GM12878 (cell line): ENCODE results near the gene PACS1.

ENCODE experiments used
- ATF2 ChIP-seq: IDR thresholded peaks from 2 replicates; pipeline ENCODE4 v1.6.1; 2012; ENCODE audit warnings: low read length, inconsistent platforms
- CTCF ChIP-seq, 3 experiments: IDR thresholded peaks in 2 of 3; conservative IDR thresholded peaks in 1 of 3; 2 replicates each; pipeline ENCODE4 v1.5.1; 2011; ENCODE audit warnings: low read depth in 3 of 3, low read length in 3 of 3, mild to moderate bottlenecking in 3 of 3, control low read depth in 2 of 3, moderate library complexity in 2 of 3, inconsistent platforms in 1 of 3, mixed read lengths in 1 of 3; ENCODE audit not compliant: control insufficient read depth in 2 of 3, insufficient read depth in 1 of 3; ENCODE audit errors: extremely low read depth in 1 of 3
- ELK1 ChIP-seq: IDR thresholded peaks from 2 replicates; pipeline ENCODE4 v1.6.1; 2012; ENCODE audit warnings: low read depth, low read length, improper control_type of control experiment
- FOS ChIP-seq: IDR thresholded peaks from 3 replicates; pipeline ENCODE4 v1.6.1; 2011; ENCODE audit warnings: borderline replicate concordance; ENCODE audit not compliant: insufficient read length; ENCODE audit errors: extremely low read depth
- IRF3 ChIP-seq: fragments of 450-650 bp; IDR thresholded peaks from 2 replicates; pipeline ENCODE4 v1.6.1; 2014; ENCODE audit warnings: mild to moderate bottlenecking
- MTA3 ChIP-seq: IDR thresholded peaks from 2 replicates; pipeline ENCODE4 v1.6.1; 2012; ENCODE audit warnings: low read length, inconsistent platforms, borderline replicate concordance
- POLR2A ChIP-seq: IDR thresholded peaks from 2 replicates; pipeline ENCODE4 v1.6.1; 2011; ENCODE audit warnings: low read depth, mild to moderate bottlenecking, low read length
- POLR2AphosphoS5 ChIP-seq: IDR thresholded peaks from 2 replicates; pipeline ENCODE4 v1.6.1; 2011; ENCODE audit warnings: mild to moderate bottlenecking, low read length, inconsistent platforms
- USF2 ChIP-seq: IDR thresholded peaks from 2 replicates; pipeline ENCODE4 v1.6.1; 2011; ENCODE audit warnings: low read depth, low read length, improper control_type of control experiment, borderline replicate concordance

GRCh38 chr11:66136752-66137123, 66.7 kb downstream of the PACS1 start:
- TF ChIP-seq POLR2AphosphoS5: no peak
- no peak for TF ChIP-seq POLR2A
- no peak; the same call in 1 of the 2 replicates for TF ChIP-seq MTA3
- TF ChIP-seq FOS: no peak
- no peak for TF ChIP-seq ELK1
- no peak for TF ChIP-seq USF2
- TF ChIP-seq IRF3: no peak
- TF ChIP-seq CTCF (IDR thresholded peaks at IDR 0.05 in 2 of 3, conservative IDR thresholded peaks at IDR 0.05 in 1 of 3; ENCODE audit: control insufficient read depth in 2 of 3, extremely low read depth in 1 of 3, insufficient read depth in 1 of 3, low read depth in 3 of 3, low read length in 3 of 3): no peak
- TF ChIP-seq ATF2: no peak; the same call in 1 of the 2 replicates
